Fibroblast of skin of right quadriceps (primary cell): ENCODE data around the gene TYW5.

Experiments
- DNase-seq: peaks from one replicate; pipeline ENCODE4 v3.0.0-alpha.2; 2013

The TYW5 gene

DNA sequence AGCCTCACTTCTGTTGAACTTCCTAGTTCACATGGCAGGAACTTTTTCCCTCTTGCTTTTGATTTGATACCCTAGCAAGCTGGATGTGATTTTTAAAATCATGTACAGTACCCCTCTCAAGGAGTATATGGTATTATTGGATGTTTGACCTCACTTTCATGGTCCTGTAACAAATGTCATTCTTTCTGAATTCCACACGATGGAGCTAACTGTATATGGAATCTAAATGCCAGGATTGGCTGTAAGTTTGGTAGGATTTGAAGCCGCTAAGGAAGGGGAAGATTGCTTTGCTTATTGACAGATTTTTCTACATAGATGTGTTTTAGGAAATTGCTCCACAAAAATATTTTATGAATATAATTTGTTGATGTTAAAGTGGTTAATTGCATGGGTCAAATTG, 18.4 kb upstream of the TYW5 start:
- peak; percentile 58 for DNase-seq

GRCh38 chr2:199972088-199972626, 16.9 kb upstream of the TYW5 start:
- no peak for DNase-seq

DNA sequence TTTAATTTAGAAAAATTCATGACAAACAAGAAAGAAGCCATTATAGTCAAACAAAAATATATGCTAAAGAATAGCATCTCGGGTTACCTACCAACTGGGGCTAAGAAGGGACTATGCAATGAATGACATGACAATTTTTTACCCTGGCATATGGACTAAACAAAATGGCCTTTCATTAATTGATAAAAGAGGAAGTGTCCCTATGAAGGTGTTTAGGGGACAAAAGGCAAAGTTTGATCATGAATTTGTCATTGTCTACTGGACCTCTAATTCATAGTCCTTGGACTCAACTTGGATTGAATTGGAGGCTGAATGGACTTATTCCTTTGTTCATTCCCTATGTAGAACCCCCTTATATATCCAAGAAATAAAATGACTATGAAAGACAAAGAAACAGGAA, 12.8 kb upstream of the TYW5 start:
- DNase-seq: no peak

- no peak for DNase-seq
Observed at GRCh38 chr2:199966976-199967375, 11.7 kb upstream of the TYW5 start.

- no peak for DNase-seq
Observed at GRCh38 chr2:199966405-199966804, 11.1 kb upstream of the TYW5 start.

GRCh38 chr2:199962203-199962602, 6.9 kb upstream of the TYW5 start:
- no peak for DNase-seq

- DNase-seq: no peak
Observed at GRCh38 chr2:199958014-199958413, 2.7 kb upstream of the TYW5 start.

DNA sequence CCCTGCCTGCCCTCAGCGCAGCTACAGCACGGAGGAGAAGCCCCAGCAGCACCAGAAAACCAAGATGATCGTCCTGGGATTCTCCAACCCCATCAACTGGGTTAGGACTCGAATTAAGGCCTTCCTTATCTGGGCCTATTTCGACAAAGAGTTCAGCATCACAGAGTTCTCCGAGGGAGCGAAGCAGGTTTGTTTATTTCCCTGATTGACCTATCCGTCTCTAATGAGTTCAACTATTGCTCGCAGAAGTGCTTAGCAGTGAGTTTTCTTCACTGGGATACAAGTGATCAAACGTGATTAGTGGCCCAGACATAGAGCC, 730 bp upstream of the TYW5 start:
- peak; percentile 19 for DNase-seq

DNA sequence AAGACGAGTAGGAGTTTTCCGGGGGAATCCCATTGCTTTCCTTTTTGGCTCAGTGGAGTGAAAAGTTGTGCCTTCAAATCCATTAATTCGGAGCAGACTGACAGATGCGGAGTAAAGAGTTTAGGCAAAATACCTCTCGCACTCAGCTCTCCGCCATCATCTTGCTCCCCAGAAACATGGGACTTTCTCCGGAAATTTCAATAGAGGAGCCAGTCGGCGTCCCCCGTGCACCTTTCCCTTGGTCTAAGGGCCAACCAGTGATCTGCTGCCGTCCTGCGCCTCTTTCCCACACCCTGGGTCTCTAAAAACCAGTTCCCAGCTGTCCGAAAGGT, 318 bp downstream of the TYW5 start:
- DNase-seq: no peak

GRCh38 chr2:199951023-199951422, 4.3 kb downstream of the TYW5 start:
- DNase-seq: no peak

GRCh38 chr2:199950396-199950795, 4.9 kb downstream of the TYW5 start:
- DNase-seq: no peak

DNA sequence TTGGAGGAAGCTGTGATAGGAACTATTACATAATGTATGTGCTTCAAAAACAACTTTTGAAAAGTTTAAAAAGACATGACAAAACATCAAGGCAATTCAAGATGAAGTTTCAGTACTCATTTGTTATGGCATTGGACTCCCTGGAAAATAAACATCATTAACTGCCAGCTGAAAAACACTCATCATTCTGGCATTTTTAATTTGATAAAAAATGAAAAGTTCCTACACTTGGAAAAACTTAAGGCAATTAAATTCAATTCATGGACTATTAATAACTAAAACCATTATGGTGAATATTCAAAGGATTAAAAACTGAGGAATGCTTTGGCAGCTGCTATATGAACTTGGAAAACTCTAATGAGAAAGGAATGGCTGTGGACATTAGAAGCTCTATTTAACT, 8.5 kb downstream of the TYW5 start:
- no peak for DNase-seq

GRCh38 chr2:199946196-199946595, 9.1 kb downstream of the TYW5 start:
- no peak for DNase-seq

DNA sequence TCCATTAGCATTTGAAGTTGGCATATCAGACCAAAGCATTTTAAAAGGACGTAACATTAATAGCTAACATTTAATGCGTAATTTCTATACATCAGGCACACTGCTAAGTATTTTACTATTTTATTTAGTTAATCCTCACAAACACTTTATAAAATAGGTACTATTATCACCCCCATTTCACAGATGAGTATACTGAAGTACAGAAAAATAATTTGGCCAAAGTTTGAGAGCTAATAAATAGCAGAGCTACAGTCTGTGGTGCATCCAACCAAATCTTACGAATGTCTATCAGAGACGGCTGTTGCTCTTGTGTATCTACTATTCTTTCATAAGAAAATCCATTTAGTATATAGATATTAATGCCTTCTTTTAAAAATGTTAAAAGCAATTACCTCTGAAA, 11.9 kb downstream of the TYW5 start:
- DNase-seq: no peak

DNA sequence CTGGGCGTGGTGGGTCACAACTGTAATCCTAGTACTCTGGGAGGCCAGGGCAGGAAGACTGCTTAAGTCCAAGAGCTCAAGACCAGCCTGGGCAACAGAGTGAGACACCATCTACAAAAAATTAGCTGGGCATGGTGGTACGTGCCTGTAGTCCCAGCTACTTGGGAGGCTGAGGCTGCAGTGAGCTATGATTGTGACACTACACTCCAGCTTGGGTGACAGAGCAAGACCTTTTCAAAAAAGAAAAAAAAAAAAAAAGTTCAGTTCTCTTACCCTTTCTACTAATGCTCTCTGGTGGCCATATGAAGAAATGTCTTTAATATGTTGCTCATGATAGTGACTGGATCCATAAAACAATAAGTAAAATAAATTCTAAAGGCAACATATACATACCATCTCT, 14.9 kb downstream of the TYW5 start:
- DNase-seq: peak; percentile 24

GRCh38 chr2:199936554-199936953, 18.7 kb downstream of the TYW5 start:
- no peak for DNase-seq

- DNase-seq: no peak
Observed at GRCh38 chr2:199933466-199933865, 21.8 kb downstream of the TYW5 start.

DNA sequence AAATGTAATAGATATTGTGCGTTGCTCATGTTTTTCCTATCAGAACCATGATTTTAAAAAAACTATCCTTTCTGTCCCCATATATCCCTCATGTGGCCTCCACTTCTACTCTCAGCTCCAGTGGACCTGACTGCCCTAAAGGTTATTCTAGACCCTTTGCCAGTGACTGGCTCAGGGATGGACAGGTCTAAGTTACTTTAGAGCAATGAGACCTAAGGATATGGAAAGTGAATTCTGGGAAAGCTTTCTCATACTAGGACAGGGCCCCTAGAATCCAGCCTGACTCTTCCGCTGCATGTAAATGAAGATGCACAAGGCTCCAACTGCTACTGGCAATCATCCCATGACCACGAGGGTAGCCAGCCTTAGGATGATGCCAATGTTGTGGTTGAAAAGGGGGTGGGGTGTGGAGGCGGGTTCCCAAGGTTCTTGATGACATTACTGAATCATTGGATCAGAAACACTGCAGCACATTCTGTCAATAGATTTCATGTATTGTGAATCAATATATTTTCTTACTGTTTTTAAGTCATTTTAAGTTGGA, 22.9 kb downstream of the TYW5 start:
- peak; percentile 24 for DNase-seq

DNA sequence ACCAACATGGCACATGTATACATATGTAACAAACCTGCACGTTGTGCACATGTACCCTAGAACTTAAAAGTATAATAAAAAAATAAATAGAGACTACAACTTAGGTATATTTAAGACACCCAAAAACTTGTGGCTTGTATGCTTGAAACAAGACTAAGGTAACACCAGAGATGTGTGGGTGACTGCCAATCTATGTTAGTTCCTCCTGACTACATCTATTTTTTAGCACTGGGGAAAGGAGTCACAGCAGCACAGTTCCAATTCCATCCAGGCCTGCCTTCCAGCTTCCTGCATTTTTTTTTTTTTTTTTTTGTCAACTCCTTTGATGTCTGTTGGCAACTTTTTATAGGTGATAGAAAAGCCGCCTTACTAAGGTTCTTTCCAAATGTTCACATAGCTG, 26.0 kb downstream of the TYW5 start:
- no peak for DNase-seq

- DNase-seq: no peak
Observed at GRCh38 chr2:199928626-199929025, 26.7 kb downstream of the TYW5 start.

GRCh38 chr2:199928226-199928625, 27.1 kb downstream of the TYW5 start:
- no peak for DNase-seq

DNA sequence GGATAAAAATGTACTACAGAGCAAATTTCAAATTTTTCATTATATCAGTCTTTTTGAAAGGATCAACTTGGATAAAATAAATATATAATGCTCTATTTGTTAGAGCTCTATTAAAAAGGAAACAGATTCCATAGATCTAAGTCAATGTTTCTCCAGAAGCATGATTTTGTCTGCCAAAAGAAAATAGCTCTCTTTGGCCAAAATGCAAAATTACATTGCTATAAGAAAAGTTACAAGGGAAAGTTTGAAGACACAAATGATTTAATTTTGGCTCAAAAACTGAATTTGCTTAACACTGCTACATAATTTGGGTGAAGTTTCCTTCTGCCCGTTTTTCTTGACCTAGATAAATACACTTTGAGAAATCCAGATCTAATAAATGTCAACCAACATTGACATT, 28.5 kb downstream of the TYW5 start:
- DNase-seq: no peak

DNA sequence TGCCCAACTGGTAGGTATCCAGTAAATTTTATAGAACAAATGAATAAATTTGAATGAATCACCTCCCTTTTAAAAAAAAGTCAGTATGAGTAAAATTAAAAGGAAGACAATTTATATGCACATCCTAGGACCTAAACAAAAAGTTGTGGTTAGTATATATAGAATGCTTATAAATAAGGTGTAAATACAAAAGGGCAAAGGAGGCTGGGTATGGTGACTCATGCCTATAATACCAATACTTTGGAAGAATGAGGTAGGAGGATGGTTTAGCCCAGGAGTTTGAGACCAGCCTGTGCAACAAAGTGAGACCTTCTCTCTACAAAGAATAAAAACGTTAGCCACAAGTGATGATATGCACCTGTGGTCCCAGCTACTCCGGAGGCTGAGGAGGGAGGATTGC, 31.4 kb downstream of the TYW5 start:
- DNase-seq: no peak

DNA sequence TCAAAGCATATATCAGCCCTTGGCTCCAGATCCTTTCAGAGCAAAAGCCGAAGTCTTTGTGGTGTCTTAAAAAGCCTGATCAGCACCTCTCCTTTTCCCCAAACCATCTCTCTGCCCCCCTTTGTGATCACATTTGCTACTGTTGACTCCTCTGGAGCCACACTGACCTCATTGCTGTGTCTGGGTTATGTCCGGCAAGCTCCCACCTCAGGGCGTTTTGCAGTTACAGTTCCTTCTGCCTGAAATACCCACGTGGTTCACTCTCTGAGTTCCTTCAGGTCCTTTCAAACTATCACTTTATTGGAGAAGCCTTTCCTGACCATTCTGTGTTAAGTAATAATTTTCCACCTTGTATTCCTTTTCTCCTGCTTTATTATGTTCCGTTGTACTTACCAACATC, 32.4 kb downstream of the TYW5 start:
- no peak for DNase-seq

- no peak for DNase-seq
Observed at GRCh38 chr2:199916980-199917379, 38.3 kb downstream of the TYW5 start.

GRCh38 chr2:199914372-199914958, 40.8 kb downstream of the TYW5 start:
- DNase-seq: no peak
